Measurements from ENCODE around the gene TNNI3K. TPM values are rescaled to one million over a fixed set of nuclear protein-coding genes. Genes with fewer than 3 reads are reported as not detected.

The TNNI3K gene
- total RNA-seq, 1 donor, result 1.3 TPM

DNA sequence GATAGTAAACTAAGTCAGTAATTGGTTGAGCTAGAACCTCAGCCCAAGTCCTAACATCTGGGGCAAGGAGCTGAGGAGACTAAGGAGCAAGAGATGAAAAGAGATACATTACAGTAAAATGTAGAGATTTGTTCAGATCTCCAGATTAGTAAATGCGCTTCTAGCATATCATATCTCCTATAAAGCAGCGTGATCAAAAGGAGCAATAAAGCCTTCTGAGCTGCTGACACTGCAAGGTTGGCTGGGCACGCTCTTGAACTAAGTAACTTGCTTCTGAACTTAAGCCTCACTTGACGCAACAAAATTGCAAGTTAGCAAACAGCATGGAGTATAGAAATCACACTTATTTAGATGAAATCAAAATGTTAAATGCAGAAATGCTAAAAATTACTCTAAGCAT is 196.3 kb downstream of the TNNI3K start:
- no peak for DNase-seq (ENCODE audit: low read depth in 2 of 3, low spot score in 2 of 3)

DNA sequence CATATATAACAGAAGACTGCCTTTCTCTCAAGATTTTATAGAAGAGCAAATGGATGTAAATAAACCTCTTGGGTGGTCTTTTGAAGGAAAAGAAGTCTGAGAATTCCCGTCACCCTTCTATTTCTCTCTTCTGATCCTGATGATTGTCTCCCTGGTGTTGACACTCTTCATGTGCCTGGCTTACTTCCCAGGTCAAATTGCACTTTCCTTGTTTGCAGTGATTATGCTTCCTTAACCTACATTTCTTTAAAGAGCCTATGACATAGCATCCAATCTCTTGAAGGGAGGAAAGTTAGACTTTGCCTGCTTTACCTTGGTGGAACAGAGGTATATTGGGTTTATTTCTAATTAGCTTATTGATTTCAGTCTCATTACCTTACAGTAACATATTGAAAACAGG is 197.1 kb downstream of the TNNI3K start:
- DNase-seq (ENCODE audit: low read depth in 2 of 3, low spot score in 2 of 3), result no peak

DNA sequence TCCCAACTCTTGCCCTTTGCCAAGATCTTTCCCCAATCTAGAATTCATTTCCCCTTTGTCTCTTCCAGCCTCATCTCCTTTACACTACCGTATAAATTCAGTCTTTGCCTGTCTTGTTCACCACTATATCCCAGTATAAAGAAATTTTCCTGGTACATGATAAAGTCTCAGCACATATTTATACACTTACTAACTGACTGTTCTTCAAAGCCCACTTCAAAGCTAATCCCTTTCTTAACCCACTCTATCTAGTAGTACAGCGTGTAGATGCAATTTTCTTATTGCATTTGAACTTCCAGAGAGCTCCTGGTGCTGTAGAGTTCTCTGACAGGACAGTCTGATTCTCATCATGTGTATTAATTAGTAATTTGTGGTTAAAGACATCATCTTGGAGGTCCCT is 199.1 kb downstream of the TNNI3K start:
- DNase-seq (ENCODE audit: low read depth in 2 of 3, low spot score in 2 of 3), result no peak

DNA sequence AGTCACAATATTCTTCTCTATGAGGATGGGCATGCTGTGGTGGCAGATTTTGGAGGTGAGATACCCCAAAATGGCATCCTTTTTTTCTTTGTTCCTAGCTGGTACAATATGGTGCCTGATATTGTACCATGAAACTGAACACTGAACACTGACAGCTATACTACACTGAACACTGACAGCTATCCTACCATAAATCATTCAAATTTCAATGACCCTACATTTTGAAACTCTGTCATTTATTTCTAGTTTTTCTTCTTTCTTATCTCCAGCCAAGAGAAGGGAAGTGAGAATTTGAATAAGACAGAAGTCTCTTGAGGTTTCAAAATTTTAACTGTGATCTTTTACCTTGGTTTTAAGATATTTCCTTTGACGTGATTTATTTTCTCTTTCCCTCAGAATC is 200.9 kb downstream of the TNNI3K start:
- DNase-seq (ENCODE audit: low read depth in 2 of 3, low spot score in 2 of 3), result no peak

DNA sequence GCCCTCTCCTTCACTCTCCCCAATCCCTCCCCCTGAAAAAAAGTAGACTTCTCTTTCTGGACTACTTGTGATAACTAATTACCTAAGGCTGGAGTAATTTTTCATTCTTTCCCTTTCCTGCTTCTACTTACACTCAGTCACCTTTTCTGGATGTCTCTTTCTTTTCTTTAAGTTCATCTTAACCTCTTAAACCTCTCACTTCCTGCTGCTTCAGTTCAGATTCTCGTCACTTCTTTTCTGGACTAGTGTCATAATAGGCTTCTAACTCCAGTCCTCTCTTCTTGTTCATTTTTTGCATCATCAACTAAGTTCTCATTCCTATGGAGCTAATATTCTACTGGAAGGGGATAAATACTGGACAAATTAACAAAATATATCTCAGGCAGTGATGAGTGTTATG is 201.8 kb downstream of the TNNI3K start:
- DNase-seq (ENCODE audit: low read depth in 2 of 3, low spot score in 2 of 3), result no peak

DNA sequence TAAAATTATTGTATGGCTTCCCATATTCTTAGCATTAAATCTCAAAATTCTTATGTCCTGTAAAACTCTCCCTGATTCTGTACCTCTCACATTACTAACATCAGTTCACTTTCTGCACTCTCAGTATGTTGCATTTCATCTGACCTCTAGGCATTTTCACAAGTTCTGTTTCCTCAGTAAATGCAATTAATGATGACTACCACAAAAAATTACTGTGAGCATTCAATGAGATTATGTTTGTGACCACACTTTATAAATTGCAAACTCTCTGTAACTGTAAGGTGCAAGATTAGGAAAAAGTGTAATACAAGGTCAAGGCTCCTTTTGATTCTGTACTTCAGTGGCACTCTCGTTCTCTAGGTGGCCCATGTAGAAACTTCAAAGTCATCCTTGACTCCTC is 216.8 kb downstream of the TNNI3K start:
- no peak for DNase-seq (ENCODE audit: low read depth in 2 of 3, low spot score in 2 of 3)

DNA sequence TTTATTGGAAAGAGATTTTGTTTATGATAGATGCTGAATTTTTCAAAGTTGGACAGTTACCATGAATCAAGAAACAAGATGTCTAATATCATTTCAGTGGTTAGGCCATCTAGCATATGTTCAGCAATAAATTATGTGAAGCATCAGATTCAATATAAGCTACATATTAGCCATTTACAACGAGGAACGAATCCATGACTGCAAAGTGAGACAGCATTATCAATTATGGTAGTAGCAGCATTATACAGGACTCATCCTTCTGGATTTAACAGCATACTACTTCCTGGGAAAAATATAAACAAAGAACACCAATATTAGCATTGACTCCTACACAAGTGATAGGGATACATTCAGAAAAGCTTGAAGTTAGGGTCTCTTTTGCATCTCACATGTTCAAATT is 218.1 kb downstream of the TNNI3K start:
- no peak for DNase-seq (ENCODE audit: low read depth in 2 of 3, low spot score in 2 of 3)

DNA sequence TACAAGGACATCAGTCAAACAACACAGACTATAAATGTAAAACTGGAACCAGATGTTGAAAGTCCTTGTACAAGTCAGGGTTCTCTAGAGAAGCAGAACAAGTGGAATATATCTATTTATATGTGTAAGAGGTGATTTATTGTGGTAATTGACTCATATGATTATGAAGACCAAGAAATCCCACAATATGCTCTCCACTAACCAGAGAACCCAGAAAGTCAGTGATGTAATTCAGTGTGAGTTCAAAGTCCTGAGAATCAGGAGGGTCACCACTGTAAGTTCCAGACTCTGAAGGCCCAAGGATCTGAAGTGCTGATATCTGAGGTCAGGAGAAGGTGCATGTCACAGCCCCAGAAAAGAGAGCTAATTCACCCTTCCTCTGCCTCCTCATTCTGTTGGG is 220.2 kb downstream of the TNNI3K start:
- no peak for DNase-seq (ENCODE audit: low read depth in 2 of 3, low spot score in 2 of 3)

DNA sequence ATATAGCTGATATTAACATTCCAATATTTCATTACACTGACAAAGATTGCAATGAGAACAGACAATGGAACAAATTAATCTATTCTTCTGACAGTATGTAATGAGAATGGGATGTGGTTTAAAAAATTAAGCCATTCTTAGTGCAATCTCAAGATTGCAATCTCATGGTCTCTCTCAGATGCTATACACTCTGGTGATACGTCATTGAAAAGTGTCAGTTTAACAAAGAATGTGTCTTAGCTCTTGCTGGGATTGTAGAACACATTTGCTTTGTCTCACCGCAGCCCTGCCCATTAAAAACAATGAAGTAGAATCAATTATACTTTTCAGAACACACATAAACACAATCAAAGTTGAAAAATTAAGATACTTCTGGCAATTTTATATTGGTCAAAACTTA is 222.1 kb downstream of the TNNI3K start:
- no peak for DNase-seq (ENCODE audit: low read depth in 2 of 3, low spot score in 2 of 3)

DNA sequence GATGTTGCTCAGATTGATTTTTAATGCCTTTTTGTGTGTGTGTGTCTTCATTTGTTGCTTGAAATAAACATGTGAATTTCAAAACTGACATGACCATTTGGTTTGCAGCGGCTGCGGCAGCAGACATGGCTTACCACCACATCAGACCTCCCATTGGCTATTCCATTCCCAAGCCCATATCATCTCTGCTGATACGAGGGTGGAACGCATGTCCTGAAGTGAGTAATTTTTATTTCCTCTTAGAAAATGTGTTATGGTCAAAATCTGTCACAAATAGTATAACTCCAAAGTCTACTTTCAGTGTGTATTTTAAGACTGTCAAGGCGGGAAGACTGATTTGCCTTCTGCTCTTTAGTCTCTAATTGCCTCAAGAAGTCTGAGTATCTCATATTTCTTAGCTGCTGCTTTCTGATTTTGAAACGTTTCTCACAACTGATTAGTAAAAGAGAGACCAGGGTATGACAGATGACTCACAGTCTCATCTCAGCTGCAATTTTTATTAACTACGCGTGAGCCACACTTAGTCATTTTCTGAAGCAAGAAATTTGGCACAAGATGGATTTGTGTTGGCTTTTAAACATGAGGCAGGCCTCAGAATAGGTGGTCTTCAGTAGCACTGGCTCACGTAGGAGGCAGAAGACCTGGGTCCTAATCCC is 228.3 kb downstream of the TNNI3K start:
- DNase-seq (ENCODE audit: low read depth in 2 of 3, low spot score in 2 of 3), result no peak

DNA sequence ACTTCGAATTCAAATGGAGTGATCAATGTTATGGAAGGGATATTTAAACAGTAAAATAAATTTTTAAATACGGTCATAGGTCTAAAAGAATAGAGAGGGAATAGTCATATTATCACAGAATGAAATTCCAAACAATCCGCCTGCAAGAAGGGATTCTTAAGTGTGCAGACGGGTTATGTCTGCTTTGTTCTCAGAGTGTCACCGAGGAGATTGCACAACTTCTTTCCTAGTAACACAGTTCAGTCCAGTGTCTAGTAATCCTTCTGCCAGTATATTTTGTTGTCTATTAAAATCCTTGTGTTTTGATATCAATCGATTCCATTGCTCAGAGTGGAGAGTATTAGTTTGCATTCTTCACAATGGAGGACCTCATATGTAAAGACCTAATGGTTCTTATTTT is 228.8 kb downstream of the TNNI3K start:
- DNase-seq (ENCODE audit: low read depth in 2 of 3, low spot score in 2 of 3), result no peak

DNA sequence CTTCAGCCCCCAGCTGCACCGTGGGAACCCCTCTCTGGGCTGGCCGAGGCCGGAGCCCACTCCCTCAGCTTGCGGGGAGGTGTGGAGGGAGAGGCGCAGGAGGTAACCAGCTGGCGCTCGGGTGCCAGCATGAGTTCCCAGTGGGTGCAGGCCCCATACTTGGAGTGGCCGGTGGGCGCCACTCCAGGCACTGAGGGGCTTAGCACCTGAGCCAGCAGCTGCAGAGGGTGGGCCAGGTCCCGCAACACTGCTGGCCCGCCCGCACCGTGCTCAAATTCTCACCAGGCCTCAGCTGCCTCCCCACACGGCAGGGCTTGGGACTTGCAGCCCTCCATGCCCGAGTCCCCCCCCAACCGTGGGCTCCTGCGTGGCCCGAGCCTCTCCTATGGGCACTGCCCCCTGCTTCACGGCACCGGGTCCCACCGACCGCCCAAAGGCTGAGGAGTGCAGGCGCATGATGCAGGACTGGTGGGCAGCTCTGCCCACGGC is 230.1 kb downstream of the TNNI3K start:
- no peak for DNase-seq (ENCODE audit: low read depth in 2 of 3, low spot score in 2 of 3)

DNA sequence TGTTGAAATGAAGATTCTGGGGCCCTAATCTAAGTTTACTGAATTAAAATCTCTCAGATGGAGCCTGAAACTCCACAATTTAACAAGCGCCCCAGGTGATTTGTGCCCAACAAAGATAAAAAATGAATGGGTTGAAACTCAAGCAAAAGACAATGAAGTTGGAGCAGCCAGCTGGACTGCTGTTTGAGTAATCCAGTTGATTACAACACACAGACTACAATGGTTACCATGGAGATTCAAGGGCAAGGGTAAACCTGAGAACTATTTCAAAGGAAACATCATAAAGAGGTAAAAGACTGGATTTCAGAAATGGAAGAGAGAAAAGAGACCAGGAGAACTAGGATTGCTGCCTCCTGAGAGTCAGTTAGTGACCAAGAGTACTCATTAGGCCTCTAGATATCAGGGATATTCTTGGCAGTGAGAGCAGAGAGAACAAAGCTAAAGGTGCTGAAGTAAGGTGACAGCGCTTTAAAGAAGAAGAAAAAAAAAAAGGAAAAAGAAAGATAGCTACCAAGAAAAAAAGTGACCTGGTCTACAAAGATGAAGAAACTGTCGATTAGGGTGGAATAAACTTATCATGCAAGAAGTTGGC is 232.7 kb downstream of the TNNI3K start:
- DNase-seq (ENCODE audit: low read depth in 2 of 3, low spot score in 2 of 3), result no peak

DNA sequence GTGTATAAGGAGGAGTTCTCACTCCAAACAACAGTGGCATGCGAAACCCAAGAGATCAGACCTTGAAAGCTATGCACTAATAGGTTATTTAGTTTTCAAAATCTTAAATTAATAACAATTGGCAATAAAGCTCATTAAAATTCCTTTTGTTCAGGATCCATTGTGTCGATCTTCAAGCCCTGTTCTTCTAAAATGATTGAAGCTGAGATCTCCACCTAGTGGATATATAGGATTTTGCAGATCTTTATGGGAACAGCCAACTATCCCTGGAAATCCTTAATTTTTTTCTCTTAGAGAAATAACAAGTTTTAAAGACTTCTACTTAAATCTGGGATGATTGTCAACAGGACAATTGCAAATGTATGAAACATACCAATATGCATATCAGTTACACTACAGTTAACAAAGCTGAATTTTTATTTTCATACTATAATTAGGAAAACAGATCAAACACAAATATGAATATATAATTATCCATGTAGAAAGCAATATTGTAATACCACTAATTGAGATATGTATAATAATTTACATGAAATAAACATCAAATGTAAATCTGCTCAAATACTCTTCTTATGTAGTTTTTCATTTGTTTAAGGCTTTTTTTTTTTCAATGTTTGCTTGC is 233.9 kb downstream of the TNNI3K start:
- DNase-seq (ENCODE audit: low read depth in 2 of 3, low spot score in 2 of 3), result peak in 1 of 3 donors; percentile 48

DNA sequence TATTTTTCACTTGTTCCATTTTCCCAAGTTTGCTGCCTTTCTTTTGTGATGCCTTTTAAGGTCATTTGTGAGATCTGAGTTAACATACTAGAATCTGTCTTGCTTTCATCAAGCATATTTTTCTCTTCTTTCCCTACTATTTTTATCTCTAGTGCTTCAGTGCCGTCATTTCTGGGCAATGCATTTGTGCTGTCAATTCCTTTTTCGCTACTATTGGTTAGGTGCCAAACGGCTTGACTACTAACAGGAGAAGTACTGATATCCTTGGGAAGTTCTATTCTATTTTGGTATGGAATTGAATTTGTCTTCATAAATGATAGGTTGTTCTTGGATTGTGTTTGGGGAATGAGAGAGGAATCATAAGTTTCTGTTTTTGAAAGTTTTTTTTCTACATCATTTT is 235.1 kb downstream of the TNNI3K start:
- no peak for DNase-seq (ENCODE audit: low read depth in 2 of 3, low spot score in 2 of 3)

DNA sequence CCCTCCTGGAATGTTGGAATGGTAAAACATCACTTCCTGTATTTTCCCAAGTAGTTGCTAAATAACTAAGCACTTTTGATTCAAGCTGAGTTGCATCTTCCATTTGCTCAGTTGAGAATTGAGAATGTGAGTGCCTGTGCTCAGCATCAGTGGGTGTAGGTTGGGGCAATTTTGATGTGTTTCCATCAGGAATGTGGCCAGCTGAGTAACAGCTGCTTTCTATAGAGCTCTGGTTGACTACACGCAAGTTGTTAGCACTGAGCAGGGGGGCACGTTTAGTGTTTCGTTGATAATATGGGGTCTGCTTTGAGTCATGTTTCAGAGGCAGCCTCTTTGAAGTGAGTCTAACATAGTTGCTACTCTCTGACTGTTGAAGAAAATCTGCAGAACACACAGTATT is 235.7 kb downstream of the TNNI3K start:
- no peak for DNase-seq (ENCODE audit: low read depth in 2 of 3, low spot score in 2 of 3)

DNA sequence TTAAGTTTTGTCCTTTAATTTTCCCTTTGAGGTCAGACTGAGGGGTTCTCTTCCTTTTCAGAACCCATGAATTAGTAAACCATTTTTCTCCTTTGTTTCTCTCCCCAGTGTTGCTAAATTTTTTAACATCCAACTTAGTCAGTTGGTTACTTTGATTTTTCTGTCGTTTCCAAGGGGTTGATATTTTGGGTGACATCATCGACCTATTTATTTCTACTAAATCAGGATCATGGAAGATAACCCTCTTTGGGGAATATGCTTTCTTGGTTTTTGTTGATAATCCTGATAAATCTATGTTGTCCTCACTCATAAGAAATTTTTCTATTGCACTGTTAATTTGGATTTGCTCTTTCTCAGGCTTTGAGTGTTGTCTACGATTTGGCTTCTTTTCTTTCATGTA is 236.3 kb downstream of the TNNI3K start:
- no peak for DNase-seq (ENCODE audit: low read depth in 2 of 3, low spot score in 2 of 3)

DNA sequence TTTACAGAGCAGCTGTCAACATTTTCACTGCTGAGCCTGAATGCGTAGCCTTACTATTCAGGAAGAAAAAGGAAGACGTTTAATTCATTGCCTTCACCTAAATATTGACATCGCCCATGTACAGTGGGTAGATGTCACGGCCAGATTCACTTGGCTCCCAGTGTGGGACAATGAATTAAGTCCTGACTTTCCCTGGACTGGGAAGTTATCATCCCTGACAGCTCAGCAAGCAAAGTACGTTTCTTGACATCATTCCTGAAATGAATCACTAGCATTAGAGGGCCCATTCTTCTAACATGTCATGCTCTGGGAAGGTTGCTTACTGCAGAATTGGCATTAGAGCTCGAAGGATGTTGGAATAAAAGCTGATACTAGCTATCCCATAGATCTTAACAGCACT is 239.4 kb downstream of the TNNI3K start:
- DNase-seq (ENCODE audit: low read depth in 2 of 3, low spot score in 2 of 3), result no peak

DNA sequence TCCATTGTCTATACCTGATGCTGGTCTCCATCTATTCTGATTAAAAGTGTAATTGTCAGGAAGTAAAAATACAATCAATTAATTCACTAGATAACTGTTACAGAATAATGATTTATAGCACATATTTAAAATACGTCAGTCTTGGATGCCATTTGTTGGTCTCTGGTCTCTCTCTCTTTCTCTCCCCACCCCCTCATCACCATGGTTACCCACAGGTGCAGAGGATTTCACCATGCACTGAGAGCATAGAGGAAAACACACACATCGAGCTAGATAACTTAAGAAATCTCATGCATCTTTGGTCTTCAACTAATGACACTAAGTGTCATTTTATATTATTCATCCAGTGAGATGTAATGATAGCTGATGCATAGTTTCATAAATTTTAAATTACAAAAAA is 243.8 kb downstream of the TNNI3K start:
- no peak for DNase-seq (ENCODE audit: low read depth in 2 of 3, low spot score in 2 of 3)

DNA sequence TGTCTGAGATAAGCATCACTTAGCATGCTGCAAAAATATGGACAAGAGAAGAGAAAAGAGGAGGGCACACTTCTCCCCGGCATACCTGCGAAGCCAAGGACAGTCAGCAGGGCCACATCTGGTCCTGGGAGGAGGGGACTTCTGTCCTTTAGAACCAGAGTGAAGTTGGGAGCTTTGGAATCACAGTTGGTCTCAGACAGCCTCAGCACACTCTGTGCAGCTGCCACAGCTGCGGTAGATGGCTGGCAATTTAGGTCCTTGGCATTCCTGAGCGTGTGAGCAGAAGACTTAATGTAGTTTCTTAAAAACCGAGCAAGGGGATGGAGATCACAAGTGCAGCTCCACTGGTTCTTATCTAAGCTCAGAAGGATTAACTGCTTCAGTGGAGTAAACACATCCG is 244.9 kb downstream of the TNNI3K start:
- DNase-seq (ENCODE audit: low read depth in 2 of 3, low spot score in 2 of 3), result no peak

DNA sequence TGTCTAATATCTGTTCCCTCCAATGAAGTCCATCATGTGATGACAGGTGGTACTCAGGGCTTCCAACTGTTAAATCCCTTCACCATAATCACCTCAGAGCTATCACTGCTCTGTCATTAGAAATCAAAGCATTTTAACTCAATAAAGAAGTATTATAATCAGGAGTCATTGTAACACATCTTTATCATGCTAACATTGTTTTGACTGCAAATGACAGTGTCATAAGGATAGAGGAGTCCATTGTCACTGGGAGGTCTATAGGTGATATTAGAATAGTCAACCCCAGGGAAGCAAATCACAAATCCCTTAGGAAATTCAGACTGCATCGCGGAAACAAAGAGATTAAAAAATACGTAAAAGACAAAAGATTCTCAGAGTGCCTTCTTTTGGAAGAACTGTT is 246.4 kb downstream of the TNNI3K start:
- DNase-seq (ENCODE audit: low read depth in 2 of 3, low spot score in 2 of 3), result no peak

DNA sequence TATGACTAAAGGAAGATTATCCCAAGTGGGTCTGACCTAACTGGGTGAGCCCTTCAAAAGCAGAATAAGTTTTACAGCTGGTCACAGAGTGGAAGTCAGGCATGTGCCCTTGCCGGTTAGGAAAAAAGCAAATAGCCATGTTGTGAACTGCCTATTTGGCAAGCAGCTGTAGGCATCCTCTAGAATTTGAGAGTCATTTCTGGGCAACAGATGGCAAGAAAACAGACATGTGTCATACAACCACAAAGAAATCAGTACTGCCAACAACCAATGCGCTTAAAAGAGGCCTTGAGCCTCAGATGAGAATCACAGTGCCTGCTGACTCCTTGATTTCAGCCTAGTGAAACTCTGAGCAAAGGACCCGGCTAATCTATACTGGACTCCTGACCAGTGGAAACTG is 250.4 kb downstream of the TNNI3K start:
- DNase-seq (ENCODE audit: low read depth in 2 of 3, low spot score in 2 of 3), result no peak
